ENCODE data around the gene DIAPH3.

The DIAPH3 gene

GRCh38 chr13:59963827-59964226 lies 199.9 kb downstream of the DIAPH3 start:
- Histone ChIP-seq H3K4me3 (ENCODE audit: insufficient read depth in 1 of 2, low read depth in 1 of 2, low read length in 2 of 2) (no peak overlapping the region), H2BK5ac (ENCODE audit: low read depth, low read length, poor library complexity, severe bottlenecking) (no peak overlapping the region), H3K36me3 (ENCODE audit: control insufficient read depth in 1 of 2, insufficient read depth in 2 of 2, low read depth in 1 of 2, low read length in 2 of 2) (peaks cover 0 to 2% of the 10 kb centered on the region in 2 experiments), H3K9me3 (ENCODE audit: control insufficient read depth, low read length) (no peaks in the 10 kb centered on the region), H3K27me3 (ENCODE audit: control insufficient read depth in 1 of 2, insufficient read depth in 1 of 2, low read length in 2 of 2) (no peaks in the 10 kb centered on the region), H3K4ac (ENCODE audit: low read depth in 1 of 2, low read length in 2 of 2) (no peak overlapping the region), H3K23ac (ENCODE audit: low read length in 2 of 2) (no peak overlapping the region), H3K18ac (ENCODE audit: low read depth in 1 of 2, low read length in 2 of 2) (no peak overlapping the region), H2BK120ac (ENCODE audit: low read depth, low read length) (no peak overlapping the region), H2AK5ac (ENCODE audit: low read length, severe bottlenecking) (no peak overlapping the region), H3K4me1 (ENCODE audit: control insufficient read depth, insufficient read depth, low read depth, low read length) (no peaks in the 10 kb centered on the region), H2BK12ac (ENCODE audit: low read length in 2 of 2) (no peak overlapping the region), H2BK15ac (ENCODE audit: low read depth, poor library complexity, severe bottlenecking) (no peak overlapping the region), H3K27ac (ENCODE audit: low read length, poor library complexity, severe bottlenecking) (no peak overlapping the region), H4K8ac (ENCODE audit: low read length) (no peak overlapping the region), H3K4me2 (ENCODE audit: low read length, poor library complexity, severe bottlenecking) (no peak overlapping the region), H2AFZ (ENCODE audit: low read depth, low read length) (no peak overlapping the region), H3K79me1 (replicated peaks; ENCODE audit: low read length, poor library complexity, severe bottlenecking) (peaks cover 16% of the 10 kb centered on the region), H4K91ac (ENCODE audit: low read length) (no peak overlapping the region), H3K9ac (ENCODE audit: low read length) (no peak overlapping the region), H3K14ac (ENCODE audit: low read length in 2 of 2) (no peak overlapping the region)
- 98% methylated on average over 2 of the region's 2 CpGs for WGBS
- DNase-seq: no peak

GRCh38 chr13:59963383-59963782 lies 200.3 kb downstream of the DIAPH3 start:
- no peaks in the 10 kb centered on the region for H3K27me3 ChIP-seq (ENCODE audit: control insufficient read depth in 1 of 2, insufficient read depth in 1 of 2, low read length in 2 of 2)
- H2BK15ac ChIP-seq (ENCODE audit: low read depth, poor library complexity, severe bottlenecking): no peak overlapping the region
- no peak overlapping the region for H3K14ac ChIP-seq (ENCODE audit: low read length in 2 of 2)
- no peaks in the 10 kb centered on the region for H3K9me3 ChIP-seq (ENCODE audit: control insufficient read depth, low read length)
- no peak overlapping the region for H3K27ac ChIP-seq (ENCODE audit: low read length, poor library complexity, severe bottlenecking)
- H3K23ac ChIP-seq (ENCODE audit: low read length in 2 of 2): no peak overlapping the region
- no peak overlapping the region for H3K18ac ChIP-seq (ENCODE audit: low read depth in 1 of 2, low read length in 2 of 2)
- peaks cover 16% of the 10 kb centered on the region for H3K79me1 ChIP-seq (replicated peaks; ENCODE audit: low read length, poor library complexity, severe bottlenecking)
- H2AK5ac ChIP-seq (ENCODE audit: low read length, severe bottlenecking): no peak overlapping the region
- H2BK120ac ChIP-seq (ENCODE audit: low read depth, low read length): no peak overlapping the region
- no peak overlapping the region for H2AFZ ChIP-seq (ENCODE audit: low read depth, low read length)
- H3K36me3 ChIP-seq (ENCODE audit: control insufficient read depth in 1 of 2, insufficient read depth in 2 of 2, low read depth in 1 of 2, low read length in 2 of 2): peaks cover 0 to 2% of the 10 kb centered on the region in 2 experiments
- H3K9ac ChIP-seq (ENCODE audit: low read length): no peak overlapping the region
- no peak overlapping the region for H3K4me2 ChIP-seq (ENCODE audit: low read length, poor library complexity, severe bottlenecking)
- H2BK12ac ChIP-seq (ENCODE audit: low read length in 2 of 2): no peak overlapping the region
- no peak overlapping the region for H2BK5ac ChIP-seq (ENCODE audit: low read depth, low read length, poor library complexity, severe bottlenecking)
- H3K4ac ChIP-seq (ENCODE audit: low read depth in 1 of 2, low read length in 2 of 2): no peak overlapping the region
- no peak overlapping the region for H4K91ac ChIP-seq (ENCODE audit: low read length)
- H3K4me3 ChIP-seq (ENCODE audit: insufficient read depth in 1 of 2, low read depth in 1 of 2, low read length in 2 of 2): no peak overlapping the region
- H4K8ac ChIP-seq (ENCODE audit: low read length): no peak overlapping the region
- no peaks in the 10 kb centered on the region for H3K4me1 ChIP-seq (ENCODE audit: control insufficient read depth, insufficient read depth, low read depth, low read length)
- no peak for DNase-seq

- Histone ChIP-seq H3K4ac (ENCODE audit: low read depth in 1 of 2, low read length in 2 of 2) (no peak overlapping the region), H2BK5ac (ENCODE audit: low read depth, low read length, poor library complexity, severe bottlenecking) (no peak overlapping the region), H3K9me3 (ENCODE audit: control insufficient read depth, low read length) (no peaks in the 10 kb centered on the region), H2AK5ac (ENCODE audit: low read length, severe bottlenecking) (no peak overlapping the region), H2AFZ (ENCODE audit: low read depth, low read length) (no peak overlapping the region), H4K8ac (ENCODE audit: low read length) (no peak overlapping the region), H2BK12ac (ENCODE audit: low read length in 2 of 2) (no peak overlapping the region), H2BK120ac (ENCODE audit: low read depth, low read length) (no peak overlapping the region), H3K79me1 (replicated peaks; ENCODE audit: low read length, poor library complexity, severe bottlenecking) (peaks cover 14% of the 10 kb centered on the region), H4K91ac (ENCODE audit: low read length) (no peak overlapping the region), H3K9ac (ENCODE audit: low read length) (no peak overlapping the region), H3K18ac (ENCODE audit: low read depth in 1 of 2, low read length in 2 of 2) (no peak overlapping the region), H3K4me3 (ENCODE audit: insufficient read depth in 1 of 2, low read depth in 1 of 2, low read length in 2 of 2) (no peak overlapping the region), H3K27me3 (ENCODE audit: control insufficient read depth in 1 of 2, insufficient read depth in 1 of 2, low read length in 2 of 2) (no peaks in the 10 kb centered on the region), H3K36me3 (ENCODE audit: control insufficient read depth in 1 of 2, insufficient read depth in 2 of 2, low read depth in 1 of 2, low read length in 2 of 2) (peaks cover 0 to 2% of the 10 kb centered on the region in 2 experiments), H3K27ac (ENCODE audit: low read length, poor library complexity, severe bottlenecking) (no peak overlapping the region), H3K23ac (ENCODE audit: low read length in 2 of 2) (no peak overlapping the region), H3K14ac (ENCODE audit: low read length in 2 of 2) (no peak overlapping the region), H3K4me2 (ENCODE audit: low read length, poor library complexity, severe bottlenecking) (no peak overlapping the region), H2BK15ac (ENCODE audit: low read depth, poor library complexity, severe bottlenecking) (no peak overlapping the region), H3K4me1 (ENCODE audit: control insufficient read depth, insufficient read depth, low read depth, low read length) (no peaks in the 10 kb centered on the region)
- WGBS: 92% methylated on average over 2 of the region's 4 CpGs
- DNase-seq: no peak
Observed at GRCh38 chr13:59962343-59962742, 201.4 kb downstream of the DIAPH3 start.

GRCh38 chr13:59960683-59961082 lies 203.0 kb downstream of the DIAPH3 start:
- no peak for DNase-seq
- H3K36me3 ChIP-seq (ENCODE audit: control insufficient read depth in 1 of 2, insufficient read depth in 2 of 2, low read depth in 1 of 2, low read length in 2 of 2): peaks cover 0 to 10% of the 10 kb centered on the region in 2 experiments
- H3K9ac ChIP-seq (ENCODE audit: low read length): no peak overlapping the region
- H2AK5ac ChIP-seq (ENCODE audit: low read length, severe bottlenecking): no peak overlapping the region
- no peaks in the 10 kb centered on the region for H3K27me3 ChIP-seq (ENCODE audit: control insufficient read depth in 1 of 2, insufficient read depth in 1 of 2, low read length in 2 of 2)
- H4K8ac ChIP-seq (ENCODE audit: low read length): no peak overlapping the region
- H3K27ac ChIP-seq (ENCODE audit: low read length, poor library complexity, severe bottlenecking): no peak overlapping the region
- H2BK12ac ChIP-seq (ENCODE audit: low read length in 2 of 2): no peak overlapping the region
- no peak overlapping the region for H3K18ac ChIP-seq (ENCODE audit: low read depth in 1 of 2, low read length in 2 of 2)
- WGBS: no CpG with 5 or more reads among the region's 2 CpGs
- H3K23ac ChIP-seq (ENCODE audit: low read length in 2 of 2): no peak overlapping the region
- H3K4me2 ChIP-seq (ENCODE audit: low read length, poor library complexity, severe bottlenecking): no peak overlapping the region
- H3K14ac ChIP-seq (ENCODE audit: low read length in 2 of 2): no peak overlapping the region
- no peaks in the 10 kb centered on the region for H3K4me1 ChIP-seq (ENCODE audit: control insufficient read depth, insufficient read depth, low read depth, low read length)
- H2AFZ ChIP-seq (ENCODE audit: low read depth, low read length): no peak overlapping the region
- no peak overlapping the region for H3K4ac ChIP-seq (ENCODE audit: low read depth in 1 of 2, low read length in 2 of 2)
- no peak overlapping the region for H2BK5ac ChIP-seq (ENCODE audit: low read depth, low read length, poor library complexity, severe bottlenecking)
- H4K91ac ChIP-seq (ENCODE audit: low read length): no peak overlapping the region
- no peak overlapping the region for H2BK15ac ChIP-seq (ENCODE audit: low read depth, poor library complexity, severe bottlenecking)
- no peak overlapping the region for H3K4me3 ChIP-seq (ENCODE audit: insufficient read depth in 1 of 2, low read depth in 1 of 2, low read length in 2 of 2)
- H3K9me3 ChIP-seq (ENCODE audit: control insufficient read depth, low read length): no peaks in the 10 kb centered on the region
- H2BK120ac ChIP-seq (ENCODE audit: low read depth, low read length): no peak overlapping the region
- H3K79me1 ChIP-seq (replicated peaks; ENCODE audit: low read length, poor library complexity, severe bottlenecking): peaks cover 17% of the 10 kb centered on the region

All from mesenchymal stem cell (in vitro differentiated cells and primary cell).